ENCODE measurements around the gene CEP112. TPM values are rescaled to one million over a fixed set of nuclear protein-coding genes. Genes with fewer than 3 reads are reported as not detected.

Gene CEP112
- total RNA-seq, 1 donor from 2014 or later = 18.6 TPM

- no peak for DNase-seq (ENCODE audit: low spot score)
Measured at GRCh38 chr17:65656390-65657250, 535.3 kb downstream of the CEP112 start.

- no peak for DNase-seq (ENCODE audit: low spot score)
Measured at GRCh38 chr17:65655706-65656105, 536.2 kb downstream of the CEP112 start.

GRCh38 chr17:65644545-65644944 lies 547.4 kb downstream of the CEP112 start:
- DNase-seq (ENCODE audit: low spot score) = no peak

- peak; percentile 15 for DNase-seq (ENCODE audit: low spot score)
Measured at GRCh38 chr17:65638221-65638975, 553.5 kb downstream of the CEP112 start.

GRCh38 chr17:65637786-65638185 lies 554.1 kb downstream of the CEP112 start:
- DNase-seq (ENCODE audit: low spot score) = no peak

GRCh38 chr17:65634533-65634932 lies 557.4 kb downstream of the CEP112 start:
- DNase-seq (ENCODE audit: low spot score) = no peak

- DNase-seq (ENCODE audit: low spot score) = no peak
Measured at GRCh38 chr17:65633988-65634387, 557.9 kb downstream of the CEP112 start.

GRCh38 chr17:65633146-65633881 lies 558.6 kb downstream of the CEP112 start:
- no peak for DNase-seq (ENCODE audit: low spot score)

GRCh38 chr17:65630502-65630901 lies 561.4 kb downstream of the CEP112 start:
- DNase-seq (ENCODE audit: low spot score) = no peak

- DNase-seq (ENCODE audit: low spot score) = no peak
Measured at GRCh38 chr17:65629234-65629690, 562.7 kb downstream of the CEP112 start.

GRCh38 chr17:65628644-65629036 lies 563.3 kb downstream of the CEP112 start:
- DNase-seq (ENCODE audit: low spot score) = no peak

GRCh38 chr17:65627891-65628643 lies 563.9 kb downstream of the CEP112 start:
- DNase-seq (ENCODE audit: low spot score) = peak; percentile 43

GRCh38 chr17:65627108-65627507 lies 564.8 kb downstream of the CEP112 start:
- DNase-seq (ENCODE audit: low spot score) = no peak

- DNase-seq (ENCODE audit: low spot score) = no peak
Measured at GRCh38 chr17:65626451-65626850, 565.5 kb downstream of the CEP112 start.

GRCh38 chr17:65618516-65618915 lies 573.4 kb downstream of the CEP112 start:
- no peak for DNase-seq (ENCODE audit: low spot score)

- DNase-seq (ENCODE audit: low spot score) = no peak
Measured at GRCh38 chr17:65617496-65617895, 574.4 kb downstream of the CEP112 start.

- no peak for DNase-seq (ENCODE audit: low spot score)
Measured at GRCh38 chr17:65609749-65610148, 582.2 kb downstream of the CEP112 start.

GRCh38 chr17:65609286-65609685 lies 582.6 kb downstream of the CEP112 start:
- DNase-seq (ENCODE audit: low spot score) = no peak

- no peak for DNase-seq (ENCODE audit: low spot score)
Measured at GRCh38 chr17:65604070-65604469, 587.9 kb downstream of the CEP112 start.

- no peak for DNase-seq (ENCODE audit: low spot score)
Measured at GRCh38 chr17:65601881-65602280, 590.1 kb downstream of the CEP112 start.

GRCh38 chr17:65601145-65601544 lies 590.8 kb downstream of the CEP112 start:
- no peak for DNase-seq (ENCODE audit: low spot score)
